ENCODE data around the gene JMJD8. TPM values are rescaled to one million over a fixed set of nuclear protein-coding genes. Genes with fewer than 3 reads are reported as not detected.

Gene JMJD8
- total and polyA plus RNA-seq, 7 donors = 18.7 to 93.4 (median 52.8) TPM

- Histone ChIP-seq H3K27me3 (peaks cover 16 to 29% (median 17%) of the 10 kb centered on the region in 3 donors), H3K36me3 (peaks cover 0 to 23% (median 4%) of the 10 kb centered on the region in 4 donors), H3K4me3 (peak overlapping the region; percentile 75 to 91 (median 81)), H3K27ac (peak overlapping the region; percentile 85 to 87 (median 86)), H3K9me3 (no peaks in the 10 kb centered on the region), H3K4me1 (peaks cover 0 to 58% (median 48%) of the 10 kb centered on the region in 4 donors)
- intact Hi-C loops (cut with DNase I) = loop anchor here (10.0 kb wide), 1 partner anchor 1085 kb away; the partner anchor contains the start of genes EME2, MRPS34 and NME3
- DNase-seq = no peak
- 80 to 86% methylated on average over 26 of the region's 26 CpGs for WGBS, 2 donors
- TF ChIP-seq POLR2AphosphoS5 (IDR thresholded peaks at IDR 0.05) (no peak), CTCF (IDR thresholded peaks at IDR 0.05) (no peak), EP300 (IDR thresholded peaks at IDR 0.05) (no peak)
Measured at GRCh38 chr16:689175-689897, 5.2 kb upstream of the JMJD8 start.

- WGBS, 2 donors = 92 to 93% methylated on average over 19 of the region's 19 CpGs
- Histone ChIP-seq H3K27me3 (peaks cover 0 to 10% (median 0%) of the 10 kb centered on the region in 3 donors), H3K4me3 (no peak overlapping the region), H3K4me1 (peaks cover 0 to 63% (median 56%) of the 10 kb centered on the region in 4 donors), H3K36me3 (peaks cover 3 to 31% (median 11%) of the 10 kb centered on the region in 4 donors), H3K27ac (no peak overlapping the region), H3K9me3 (no peaks in the 10 kb centered on the region)
- TF ChIP-seq POLR2AphosphoS5 (IDR thresholded peaks at IDR 0.05) = no peak
- TF ChIP-seq POLR2A (IDR thresholded peaks at IDR 0.05) = no peak
- no peak for TF ChIP-seq CTCF (IDR thresholded peaks at IDR 0.05)
- no peak for TF ChIP-seq EP300 (IDR thresholded peaks at IDR 0.05)
- no peak for DNase-seq
- intact Hi-C loops (cut with DNase I) = loop anchor here (10.0 kb wide), 1 partner anchor 1087 kb away; the partner anchor contains the start of genes EME2, MRPS34 and NME3
Measured at GRCh38 chr16:687499-687898, 3.4 kb upstream of the JMJD8 start.

DNA sequence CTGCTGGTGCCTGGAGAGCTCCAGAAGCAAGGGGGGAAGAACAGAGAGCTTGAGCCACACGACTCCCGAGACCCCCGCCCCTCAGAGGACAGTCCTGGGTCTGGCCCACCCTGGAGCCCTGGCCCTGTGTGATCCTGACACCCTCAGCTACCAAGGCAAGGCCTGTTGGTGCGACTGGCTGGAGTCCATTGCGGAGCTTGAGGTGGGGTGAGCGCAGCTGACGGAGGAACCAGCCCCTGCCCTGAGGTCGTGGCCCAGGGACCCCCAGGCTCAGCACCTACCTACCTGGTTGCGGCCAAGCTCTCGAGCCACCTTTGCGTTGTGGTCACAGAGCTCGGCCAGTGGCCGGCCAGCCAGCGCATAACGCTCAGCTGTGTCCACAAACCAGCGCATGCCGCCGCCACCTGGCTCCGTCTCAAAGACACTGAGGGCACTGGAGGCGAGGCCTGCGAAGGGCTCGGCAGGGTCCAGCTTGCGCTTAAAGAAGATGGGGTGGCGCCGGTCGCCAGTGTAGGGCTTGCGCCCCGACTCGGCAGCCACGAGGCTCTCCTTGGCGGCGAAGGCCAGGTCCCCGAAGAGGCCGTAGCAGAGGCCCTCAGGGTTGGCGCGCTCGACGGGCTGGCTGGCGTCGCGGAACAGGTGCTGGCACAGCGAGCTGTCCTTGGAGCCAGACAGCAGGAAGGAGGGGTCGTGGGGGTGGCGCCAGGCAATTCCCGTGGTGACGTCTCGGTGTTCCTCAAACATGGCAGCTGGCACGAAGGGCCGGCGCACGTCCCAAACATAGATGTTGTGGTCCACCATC lies 2.5 kb upstream of the JMJD8 start:
- no peak overlapping the region for H3K27ac ChIP-seq
- H3K4me3 ChIP-seq = no peak overlapping the region
- 95 to 96% methylated on average over 51 of the region's 51 CpGs for WGBS, 2 donors
- TF ChIP-seq POLR2A (IDR thresholded peaks at IDR 0.05) (no peak), CTCF (IDR thresholded peaks at IDR 0.05) (no peak), EP300 (IDR thresholded peaks at IDR 0.05) (no peak), POLR2AphosphoS5 (IDR thresholded peaks at IDR 0.05) (no peak)
- intact Hi-C loops (cut with DNase I) = loop anchor here (10.0 kb wide), 1 partner anchor 1088 kb away; the partner anchor contains the start of genes EME2, MRPS34 and NME3
- no peak for DNase-seq
- H3K27me3 ChIP-seq = peaks cover 0 to 2% (median 0%) of the 10 kb centered on the region in 3 donors
- H3K9me3 ChIP-seq = no peaks in the 10 kb centered on the region
- H3K36me3 ChIP-seq = peaks cover 11 to 40% (median 20%) of the 10 kb centered on the region in 4 donors
- H3K4me1 ChIP-seq = peaks cover 0 to 71% (median 64%) of the 10 kb centered on the region in 4 donors

- Histone ChIP-seq H3K27ac (no peak overlapping the region), H3K27me3 (no peaks in the 10 kb centered on the region), H3K9me3 (no peaks in the 10 kb centered on the region), H3K4me3 (no peak overlapping the region), H3K4me1 (peaks cover 0 to 76% (median 71%) of the 10 kb centered on the region in 4 donors), H3K36me3 (peaks cover 14 to 41% (median 21%) of the 10 kb centered on the region in 4 donors)
- TF ChIP-seq CTCF (IDR thresholded peaks at IDR 0.05) = no peak
- no peak for TF ChIP-seq POLR2A (IDR thresholded peaks at IDR 0.05)
- TF ChIP-seq POLR2AphosphoS5 (IDR thresholded peaks at IDR 0.05) = no peak
- TF ChIP-seq EP300 (IDR thresholded peaks at IDR 0.05) = no peak
- intact Hi-C loops (cut with DNase I) = loop anchor here (2.0 to 10.0 kb wide), 2 partner anchors 35 to 1089 kb away; partner anchors contain the start of genes ANTKMT, EME2, MRPS34 and NME3
- 44 to 72% methylated on average over 10 of the region's 10 CpGs for WGBS, 2 donors
- DNase-seq = no peak
Measured at GRCh38 chr16:685967-686366, 1.8 kb upstream of the JMJD8 start.
